CD4-positive, alpha-beta T cell treated with Interleukin-4 for 4 hours (primary cell): ENCODE results near the gene OR1G1.
"Not testable (repeated sequence)": the region's sequence is repeated elsewhere in the genome, so short reads cannot be mapped to it uniquely, and the experiment has no call there.

Experiments used
- DNase-seq: peaks from one replicate; pipeline ENCODE4 v3.0.0-alpha.2; 2020

OR1G1 gene

GRCh38 chr17:3127451-3127850, at the start of gene OR1G1:
TSS of gene OR1G1 (minus strand) at chr17:3127551. CDS start at chr17:3127551, 0 bp downstream.
- no peak for DNase-seq

- DNase-seq, result peak; percentile 2
Observed at GRCh38 chr17:3167574-3167973, 40.2 kb upstream of the OR1G1 start.

GRCh38 chr17:3157218-3157617, 29.9 kb upstream of the OR1G1 start:
- DNase-seq, result no peak

- DNase-seq, result not testable (repeated sequence)
Observed at GRCh38 chr17:3137494-3137893, 10.1 kb upstream of the OR1G1 start.

- DNase-seq, result no peak
Observed at GRCh38 chr17:3104322-3104721, 23.0 kb downstream of the OR1G1 start, which contains the start of gene OR1D2. TSS of gene OR1D2 (minus strand) at chr17:3104422. CDS start at chr17:3092996, 11,426 bp downstream.
